ENCODE measurements around the gene TIE1. TPM values are rescaled to one million over a fixed set of nuclear protein-coding genes. Genes with fewer than 3 reads are reported as not detected.

The TIE1 gene
- total RNA-seq, 1 donor from 2014 or later, result 0.98 TPM

GRCh38 chr1:43271186-43272118 lies 29.3 kb upstream of the TIE1 start:
- Mint-ChIP-seq H3K9me3 (ENCODE audit: unreplicated experiment) (peaks cover 3% of the 10 kb centered on the region), H3K4me1 (ENCODE audit: low read depth, unreplicated experiment) (peaks cover 4% of the 10 kb centered on the region), H3K4me3 (ENCODE audit: unreplicated experiment) (peak overlapping the region; percentile 54), H3K36me3 (ENCODE audit: low read depth, unreplicated experiment) (no peaks in the 10 kb centered on the region), H3K27ac (ENCODE audit: unreplicated experiment) (no peak overlapping the region), H3K27me3 (ENCODE audit: low read depth, unreplicated experiment) (peaks cover 10% of the 10 kb centered on the region)
- DNase-seq (ENCODE audit: low read depth) (peak; percentile 18), FAIRE-seq (no peak)
- Histone ChIP-seq H3K27me3 (ENCODE audit: insufficient read depth, low read length) (peaks cover 5% of the 10 kb centered on the region), H3K4me1 (ENCODE audit: insufficient read depth, low read length) (peaks cover 7% of the 10 kb centered on the region), H4K20me1 (ENCODE audit: insufficient read depth, low read length) (no peaks in the 10 kb centered on the region), H2AFZ (ENCODE audit: low read depth, low read length) (peak overlapping the region; percentile 34), H3K4me2 (ENCODE audit: low read length) (peak overlapping the region; percentile 71), H3K27ac (ENCODE audit: low read depth, low read length) (no peak overlapping the region), H3K4me3 (ENCODE audit: insufficient read depth, low read depth, low read length) (no peak overlapping the region), H3K79me2 (ENCODE audit: insufficient read depth, low read length) (no peaks in the 10 kb centered on the region), H3K9me3 (ENCODE audit: insufficient read depth, low read depth, low read length) (no peaks in the 10 kb centered on the region), H3K9ac (ENCODE audit: low read length) (no peak overlapping the region), H3K36me3 (ENCODE audit: insufficient read depth, low read length) (no peaks in the 10 kb centered on the region)
- TF ChIP-seq EZH2 (IDR thresholded peaks at IDR 0.05; ENCODE audit: insufficient read depth, low read length), result no peak

GRCh38 chr1:43272161-43272560 lies 28.6 kb upstream of the TIE1 start:
- H3K36me3 ChIP-seq (ENCODE audit: insufficient read depth, low read length), result no peaks in the 10 kb centered on the region
- Mint-ChIP-seq H3K9me3 (ENCODE audit: unreplicated experiment) (peaks cover 5% of the 10 kb centered on the region), H3K4me1 (ENCODE audit: low read depth, unreplicated experiment) (peaks cover 4% of the 10 kb centered on the region), H3K4me3 (ENCODE audit: unreplicated experiment) (no peak overlapping the region), H3K36me3 (ENCODE audit: low read depth, unreplicated experiment) (no peaks in the 10 kb centered on the region), H3K27me3 (ENCODE audit: low read depth, unreplicated experiment) (peaks cover 13% of the 10 kb centered on the region), H3K27ac (ENCODE audit: unreplicated experiment) (no peak overlapping the region)
- no peak for FAIRE-seq
- no peaks in the 10 kb centered on the region for H4K20me1 ChIP-seq (ENCODE audit: insufficient read depth, low read length)
- H3K4me2 ChIP-seq (ENCODE audit: low read length), result no peak overlapping the region
- no peak overlapping the region for H3K9ac ChIP-seq (ENCODE audit: low read length)
- H3K27ac ChIP-seq (ENCODE audit: low read depth, low read length), result no peak overlapping the region
- no peaks in the 10 kb centered on the region for H3K9me3 ChIP-seq (ENCODE audit: insufficient read depth, low read depth, low read length)
- no peak overlapping the region for H3K4me3 ChIP-seq (ENCODE audit: insufficient read depth, low read depth, low read length)
- H3K79me2 ChIP-seq (ENCODE audit: insufficient read depth, low read length), result no peaks in the 10 kb centered on the region
- TF ChIP-seq CTCF (IDR thresholded peaks at IDR 0.05; ENCODE audit: insufficient read depth, low read depth, low read length), result no peak
- no peak for TF ChIP-seq EZH2 (IDR thresholded peaks at IDR 0.05; ENCODE audit: insufficient read depth, low read length)
- no peak for DNase-seq (ENCODE audit: low read depth)
- H3K27me3 ChIP-seq (ENCODE audit: insufficient read depth, low read length), result peaks cover 5% of the 10 kb centered on the region
- H2AFZ ChIP-seq (ENCODE audit: low read depth, low read length), result no peak overlapping the region
- H3K4me1 ChIP-seq (ENCODE audit: insufficient read depth, low read length), result peaks cover 7% of the 10 kb centered on the region

- Histone ChIP-seq H3K4me3 (ENCODE audit: insufficient read depth, low read depth, low read length) (no peak overlapping the region), H3K27ac (ENCODE audit: low read depth, low read length) (no peak overlapping the region), H4K20me1 (ENCODE audit: insufficient read depth, low read length) (no peaks in the 10 kb centered on the region), H2AFZ (ENCODE audit: low read depth, low read length) (no peak overlapping the region), H3K9ac (ENCODE audit: low read length) (no peak overlapping the region), H3K36me3 (ENCODE audit: insufficient read depth, low read length) (no peaks in the 10 kb centered on the region), H3K79me2 (ENCODE audit: insufficient read depth, low read length) (no peaks in the 10 kb centered on the region), H3K4me1 (ENCODE audit: insufficient read depth, low read length) (peaks cover 7% of the 10 kb centered on the region), H3K9me3 (ENCODE audit: insufficient read depth, low read depth, low read length) (no peaks in the 10 kb centered on the region), H3K27me3 (ENCODE audit: insufficient read depth, low read length) (peaks cover 5% of the 10 kb centered on the region), H3K4me2 (ENCODE audit: low read length) (no peak overlapping the region)
- Mint-ChIP-seq H3K4me1 (ENCODE audit: low read depth, unreplicated experiment) (peaks cover 4% of the 10 kb centered on the region), H3K36me3 (ENCODE audit: low read depth, unreplicated experiment) (no peaks in the 10 kb centered on the region), H3K27me3 (ENCODE audit: low read depth, unreplicated experiment) (peaks cover 15% of the 10 kb centered on the region), H3K27ac (ENCODE audit: unreplicated experiment) (no peak overlapping the region), H3K4me3 (ENCODE audit: unreplicated experiment) (no peak overlapping the region), H3K9me3 (ENCODE audit: unreplicated experiment) (peaks cover 6% of the 10 kb centered on the region)
- TF ChIP-seq CTCF (IDR thresholded peaks at IDR 0.05; ENCODE audit: insufficient read depth, low read depth, low read length) (no peak), EZH2 (IDR thresholded peaks at IDR 0.05; ENCODE audit: insufficient read depth, low read length) (no peak)
- FAIRE-seq (no peak), DNase-seq (ENCODE audit: low read depth) (no peak)
These were observed 27.9 kb upstream of the TIE1 start for GRCh38 chr1:43272576-43273571.

Measured in astrocyte (in vitro differentiated cells and primary cell).